Neural cell (in vitro differentiated cells): Measurements from ENCODE around the gene SLC25A42. TPM values are rescaled to one million over a fixed set of nuclear protein-coding genes. Genes with fewer than 3 reads are reported as not detected.
A peak's percentile ranks its signal among the peaks of the same experiment; 100 is the strongest.

ENCODE experiments used
- H2AFZ ChIP-seq: fragments of 200-600, 300-800 bp; sonication (generic), shearing (Covaris generic); 2 replicates; pipeline ENCODE4 v1.6.0; 2014; ENCODE audit warnings: low read depth, mild to moderate bottlenecking, antibody characterized with exemption, low read length, moderate library complexity
- H3F3A ChIP-seq: fragments of 200-600 bp; shearing (Covaris generic); 2 replicates; pipeline ENCODE4 v1.6.1; 2016; ENCODE audit warnings: mild to moderate bottlenecking, moderate library complexity, mixed read lengths, antibody characterized with exemption, low read length; ENCODE audit not compliant: insufficient read depth, poor library complexity, severe bottlenecking
- H3K27ac ChIP-seq: fragments of 200-600, 300-800 bp; sonication (generic), shearing (Covaris generic); 2 replicates; pipeline ENCODE4 v1.5.1; 2014; ENCODE audit warnings: mild to moderate bottlenecking, low read length, moderate library complexity
- H3K27me3 ChIP-seq: fragments of 300-800, 200-600 bp; sonication (generic), shearing (Covaris generic); 2 replicates; pipeline ENCODE4 v1.6.0; 2014; ENCODE audit warnings: mild to moderate bottlenecking, low read depth, low read length, moderate library complexity; ENCODE audit not compliant: insufficient read depth
- H3K36me3 ChIP-seq: fragments of 300-800, 200-600 bp; sonication (generic), shearing (Covaris generic); 2 replicates; pipeline ENCODE4 v1.5.1; 2014; ENCODE audit warnings: mild to moderate bottlenecking, antibody characterized with exemption, low read length, moderate library complexity; ENCODE audit not compliant: insufficient read depth
- H3K4me2 ChIP-seq: fragments of 300-800, 200-600 bp; sonication (generic), shearing (Covaris generic); 2 replicates; pipeline ENCODE4 v1.6.0; 2014; ENCODE audit warnings: mild to moderate bottlenecking, low read length
- H3K4me3 ChIP-seq: fragments of 300-800, 200-600 bp; sonication (generic), shearing (Covaris generic); 2 replicates; pipeline ENCODE4 v1.5.1; 2014; ENCODE audit warnings: mild to moderate bottlenecking, low read length, moderate library complexity
- H3K79me2 ChIP-seq: fragments of 200-600 bp; shearing (Covaris generic); replicated peaks from 2 replicates; pipeline ENCODE4 v1.6.0; 2014; ENCODE audit warnings: mild to moderate bottlenecking, low read length, moderate library complexity; ENCODE audit not compliant: insufficient read depth
- H3K9ac ChIP-seq: fragments of 300-800, 200-600 bp; sonication (generic), shearing (Covaris generic); 2 replicates; pipeline ENCODE4 v1.6.1; 2016; ENCODE audit warnings: mild to moderate bottlenecking, low read length, mixed read lengths
- H3K9me2 ChIP-seq: fragments of 200-600 bp; shearing (Covaris generic); 2 replicates; pipeline ENCODE4 v1.6.1; 2016; ENCODE audit warnings: mild to moderate bottlenecking, low read length, mixed read lengths; ENCODE audit not compliant: insufficient read depth
- H3K9me3 ChIP-seq: fragments of 200-600, 300-800 bp; sonication (generic), shearing (Covaris generic); 2 replicates; pipeline ENCODE4 v1.6.1; 2016; ENCODE audit warnings: mild to moderate bottlenecking, mixed run types, low read length, moderate library complexity, mixed read lengths
- H4K20me1 ChIP-seq: fragments of 200-600 bp; shearing (Covaris generic); 2 replicates; pipeline ENCODE4 v1.6.1; 2016; ENCODE audit warnings: mild to moderate bottlenecking, mixed run types; ENCODE audit not compliant: insufficient read depth
- CTCF ChIP-seq: fragments of 450-650 bp; IDR thresholded peaks from 2 replicates; pipeline ENCODE4 v1.5.1; 2014; ENCODE audit warnings: antibody characterized with exemption, mild to moderate bottlenecking, moderate library complexity; ENCODE audit not compliant: poor library complexity, severe bottlenecking
- EP300 ChIP-seq: fragments of 450-650 bp; conservative IDR thresholded peaks from 2 replicates; pipeline ENCODE4 v1.6.1; 2014; ENCODE audit warnings: antibody characterized with exemption, mild to moderate bottlenecking, moderate library complexity; ENCODE audit not compliant: poor library complexity, severe bottlenecking
- EZH2 ChIP-seq: fragments of 200-600, 300-800 bp; shearing (Covaris generic), sonication (generic); IDR thresholded peaks from 2 replicates; pipeline ENCODE4 v1.6.1; 2014; ENCODE audit warnings: antibody characterized with exemption, low read length, borderline replicate concordance, mild to moderate bottlenecking; ENCODE audit not compliant: insufficient read depth, poor library complexity, severe bottlenecking
- MXI1 ChIP-seq: fragments of 450-650 bp; conservative IDR thresholded peaks from 2 replicates; pipeline ENCODE4 v1.6.1; 2014; ENCODE audit warnings: antibody characterized with exemption, mild to moderate bottlenecking; ENCODE audit not compliant: poor library complexity, severe bottlenecking
- POLR2AphosphoS5 ChIP-seq: IDR thresholded peaks from 2 replicates; pipeline ENCODE4 v1.6.1; 2012
- RAD21 ChIP-seq: fragments of 450-650 bp; conservative IDR thresholded peaks from 2 replicates; pipeline ENCODE4 v1.6.1; 2014; ENCODE audit warnings: antibody characterized with exemption, mild to moderate bottlenecking, moderate library complexity
- SMC3 ChIP-seq: fragments of 450-650 bp; conservative IDR thresholded peaks from 2 replicates; pipeline ENCODE4 v1.6.1; 2014; ENCODE audit warnings: antibody characterized with exemption, mild to moderate bottlenecking, moderate library complexity; ENCODE audit not compliant: poor library complexity
- TAF1 ChIP-seq: IDR thresholded peaks from 2 replicates; pipeline ENCODE4 v1.6.1; 2012; ENCODE audit warnings: low read depth
- polyA plus RNA-seq: library from polyadenylated mRNA; depleted of rRNA; stranded (reverse); fragments of >200 nt; gene quantifications from 2 replicates; pipeline ENCODE4 v1.2.3, GENCODE V29; 2014
- TF ChIP-seq, protein P1 (sequence below): IDR thresholded peaks from 2 replicates; pipeline ENCODE4 v1.6.1; 2012; ENCODE audit warnings: borderline replicate concordance

The SLC25A42 gene
- polyA plus RNA-seq, 1 donor from 2014 or later = 22.7 TPM

DNA sequence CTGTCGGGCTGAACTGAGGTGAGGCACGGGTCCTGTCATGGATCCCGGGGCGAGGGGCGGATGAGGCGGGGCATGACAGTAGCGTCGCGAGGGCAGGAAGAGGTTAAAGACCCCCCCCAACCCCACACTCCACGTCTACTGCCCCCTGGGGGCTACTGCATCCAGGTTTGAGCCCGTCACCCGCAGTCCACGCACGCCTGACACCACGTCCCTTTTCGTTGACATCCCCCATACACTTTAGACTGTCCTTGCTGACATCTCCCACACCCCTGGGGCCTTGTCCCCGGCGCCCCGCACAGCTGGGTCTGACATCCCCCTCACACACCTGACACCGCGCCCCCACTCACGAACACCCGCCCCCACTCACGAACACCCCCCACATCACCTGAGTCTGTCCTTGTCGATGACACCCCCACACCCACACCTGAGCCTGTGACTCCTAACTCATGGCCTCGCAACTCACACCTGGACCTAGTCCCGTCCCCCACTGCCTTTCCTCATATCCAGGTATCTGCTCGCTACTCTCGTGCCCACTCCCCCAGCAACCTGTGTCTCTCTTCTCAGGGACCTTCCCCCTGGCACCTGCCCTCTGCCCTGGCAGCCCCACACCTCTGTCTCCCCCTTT lies 416 bp downstream of the SLC25A42 start:
- H3F3A ChIP-seq = no peaks in the 10 kb centered on the region
- TF ChIP-seq MXI1 (peak; percentile 47), TAF1 (no peak), CTCF (peak; percentile 64), SMC3 (peak; percentile 56), EP300 (peak; percentile 1), RAD21 (peak; percentile 35), EZH2 (no peak), POLR2AphosphoS5 (no peak)
- TF ChIP-seq, protein P1, sequence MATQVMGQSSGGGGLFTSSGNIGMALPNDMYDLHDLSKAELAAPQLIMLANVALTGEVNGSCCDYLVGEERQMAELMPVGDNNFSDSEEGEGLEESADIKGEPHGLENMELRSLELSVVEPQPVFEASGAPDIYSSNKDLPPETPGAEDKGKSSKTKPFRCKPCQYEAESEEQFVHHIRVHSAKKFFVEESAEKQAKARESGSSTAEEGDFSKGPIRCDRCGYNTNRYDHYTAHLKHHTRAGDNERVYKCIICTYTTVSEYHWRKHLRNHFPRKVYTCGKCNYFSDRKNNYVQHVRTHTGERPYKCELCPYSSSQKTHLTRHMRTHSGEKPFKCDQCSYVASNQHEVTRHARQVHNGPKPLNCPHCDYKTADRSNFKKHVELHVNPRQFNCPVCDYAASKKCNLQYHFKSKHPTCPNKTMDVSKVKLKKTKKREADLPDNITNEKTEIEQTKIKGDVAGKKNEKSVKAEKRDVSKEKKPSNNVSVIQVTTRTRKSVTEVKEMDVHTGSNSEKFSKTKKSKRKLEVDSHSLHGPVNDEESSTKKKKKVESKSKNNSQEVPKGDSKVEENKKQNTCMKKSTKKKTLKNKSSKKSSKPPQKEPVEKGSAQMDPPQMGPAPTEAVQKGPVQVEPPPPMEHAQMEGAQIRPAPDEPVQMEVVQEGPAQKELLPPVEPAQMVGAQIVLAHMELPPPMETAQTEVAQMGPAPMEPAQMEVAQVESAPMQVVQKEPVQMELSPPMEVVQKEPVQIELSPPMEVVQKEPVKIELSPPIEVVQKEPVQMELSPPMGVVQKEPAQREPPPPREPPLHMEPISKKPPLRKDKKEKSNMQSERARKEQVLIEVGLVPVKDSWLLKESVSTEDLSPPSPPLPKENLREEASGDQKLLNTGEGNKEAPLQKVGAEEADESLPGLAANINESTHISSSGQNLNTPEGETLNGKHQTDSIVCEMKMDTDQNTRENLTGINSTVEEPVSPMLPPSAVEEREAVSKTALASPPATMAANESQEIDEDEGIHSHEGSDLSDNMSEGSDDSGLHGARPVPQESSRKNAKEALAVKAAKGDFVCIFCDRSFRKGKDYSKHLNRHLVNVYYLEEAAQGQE = no peak
- no peaks in the 10 kb centered on the region for H3K79me2 ChIP-seq
- H3K9ac ChIP-seq = peak overlapping the region; percentile 71
- no peaks in the 10 kb centered on the region for H4K20me1 ChIP-seq
- no peaks in the 10 kb centered on the region for H3K9me3 ChIP-seq
- peak overlapping the region; percentile 44 for H3K27ac ChIP-seq
- H3K9me2 ChIP-seq = no peaks in the 10 kb centered on the region
- peak overlapping the region; percentile 94 for H3K4me2 ChIP-seq
- no peaks in the 10 kb centered on the region for H3K36me3 ChIP-seq
- peak overlapping the region; percentile 84 for H3K4me3 ChIP-seq
- H2AFZ ChIP-seq = peak overlapping the region; percentile 45
- no peaks in the 10 kb centered on the region for H3K27me3 ChIP-seq

DNA sequence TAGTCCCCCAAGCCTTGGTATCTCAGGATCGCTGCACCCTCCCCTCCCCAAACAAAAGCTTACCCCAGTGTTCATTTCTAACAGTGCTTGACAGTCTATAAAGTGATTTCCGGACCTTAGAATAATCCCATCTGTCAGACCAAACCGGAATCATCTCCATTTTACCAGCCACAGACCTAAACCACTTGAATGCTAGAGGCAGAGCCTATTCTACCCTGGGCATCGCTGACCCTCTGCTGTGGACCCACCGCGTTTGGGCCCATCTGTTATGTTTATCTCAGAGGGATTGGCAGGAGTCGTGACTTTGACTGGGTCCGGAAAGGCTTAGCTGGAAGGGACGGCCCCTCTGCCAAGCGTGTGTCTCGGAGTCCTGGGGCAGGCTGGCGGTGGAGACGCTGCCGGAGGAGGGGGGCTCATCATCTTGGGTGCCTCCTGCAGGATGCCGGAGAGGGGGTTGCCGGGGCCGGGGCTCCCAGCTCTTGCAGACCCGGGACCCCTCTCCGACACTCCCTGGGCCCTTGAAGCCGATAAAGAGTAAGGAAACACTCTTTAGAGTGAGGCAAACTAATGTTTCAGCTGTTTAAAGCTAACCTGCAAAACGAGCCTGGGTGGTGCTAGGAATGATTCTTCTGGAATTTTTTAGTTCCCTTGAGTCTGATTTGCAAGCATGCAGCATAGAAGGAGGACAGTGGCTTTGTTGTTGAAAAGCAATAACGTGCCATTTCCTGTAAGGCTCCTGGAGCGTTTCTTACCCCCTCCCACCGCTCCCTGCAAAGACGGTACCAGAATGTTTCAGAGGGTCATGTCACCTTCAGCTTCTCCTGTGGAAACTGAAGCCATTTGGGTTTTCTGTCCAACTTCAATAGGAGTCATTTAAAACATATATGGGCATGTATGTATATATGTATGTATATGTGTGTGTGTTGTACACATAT lies 1.3 kb downstream of the SLC25A42 start:
- H3K9ac ChIP-seq = peak overlapping the region; percentile 71

More for the DNA sequence above, 1.3 kb downstream of the SLC25A42 start:
- no peaks in the 10 kb centered on the region for H4K20me1 ChIP-seq
- no peaks in the 10 kb centered on the region for H3K36me3 ChIP-seq
- H3K79me2 ChIP-seq = no peaks in the 10 kb centered on the region
- TF ChIP-seq CTCF = no peak
- no peak for TF ChIP-seq RAD21
- TF ChIP-seq TAF1 = no peak
- TF ChIP-seq MXI1 = no peak
- no peak for TF ChIP-seq POLR2AphosphoS5
- TF ChIP-seq EZH2 = no peak
- TF ChIP-seq SMC3 = no peak
- TF ChIP-seq, protein P1 = no peak
- TF ChIP-seq EP300 = no peak
- no peaks in the 10 kb centered on the region for H3K27me3 ChIP-seq
- no peaks in the 10 kb centered on the region for H3F3A ChIP-seq
- no peak overlapping the region for H3K27ac ChIP-seq
- peak overlapping the region; percentile 84 for H3K4me3 ChIP-seq
- H3K9me2 ChIP-seq = no peaks in the 10 kb centered on the region
- H3K4me2 ChIP-seq = peak overlapping the region; percentile 94
- H2AFZ ChIP-seq = peak overlapping the region; percentile 45
- H3K9me3 ChIP-seq = no peaks in the 10 kb centered on the region
